Left renal pelvis (tissue), 4 donors: ENCODE measurements around the gene ALOX5. TPM values are rescaled to one million over a fixed set of nuclear protein-coding genes. Genes with fewer than 3 reads are reported as not detected.

Source experiments
- DNase-seq, 4 donors: peaks; one replicate each; pipeline ENCODE4 v3.0.0-alpha.2; 2013; ENCODE audit warnings: low read depth in 4 of 4, low spot score in 3 of 4
- polyA plus RNA-seq, 4 donors: library from polyadenylated mRNA; unstranded; fragments of 120-200 nt; gene quantifications; one replicate each; pipeline ENCODE4 v1.2.1, GENCODE V29; 2013; ENCODE audit not compliant: insufficient read length in 4 of 4

The ALOX5 gene
- polyA plus RNA-seq, 4 donors, result 2.0 to 7.7 (median 4.6) TPM

DNA sequence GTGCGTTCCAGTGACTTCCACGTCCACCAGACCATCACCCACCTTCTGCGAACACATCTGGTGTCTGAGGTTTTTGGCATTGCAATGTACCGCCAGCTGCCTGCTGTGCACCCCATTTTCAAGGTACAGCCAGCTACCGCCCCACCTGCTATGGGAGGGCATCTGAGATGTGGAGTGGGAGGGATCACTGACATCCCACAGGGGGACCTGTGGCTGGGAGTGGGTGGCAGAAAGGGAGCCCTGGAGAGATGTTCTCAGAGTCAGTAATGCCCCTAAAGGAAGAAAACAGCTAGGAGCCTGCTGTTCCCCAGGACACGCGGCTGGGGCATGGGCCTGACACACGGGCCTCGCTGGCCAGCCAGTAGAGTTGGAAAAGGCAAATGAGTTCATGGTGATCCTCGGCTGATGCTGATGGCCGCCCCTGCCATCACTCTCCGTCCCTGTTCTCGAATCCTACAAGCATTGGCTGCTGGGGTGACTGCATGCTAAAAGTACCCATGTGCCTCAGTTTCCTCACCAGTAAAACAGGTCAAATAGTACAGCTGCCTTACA, 66.6 kb downstream of the ALOX5 start:
- DNase-seq, result no peak

DNA sequence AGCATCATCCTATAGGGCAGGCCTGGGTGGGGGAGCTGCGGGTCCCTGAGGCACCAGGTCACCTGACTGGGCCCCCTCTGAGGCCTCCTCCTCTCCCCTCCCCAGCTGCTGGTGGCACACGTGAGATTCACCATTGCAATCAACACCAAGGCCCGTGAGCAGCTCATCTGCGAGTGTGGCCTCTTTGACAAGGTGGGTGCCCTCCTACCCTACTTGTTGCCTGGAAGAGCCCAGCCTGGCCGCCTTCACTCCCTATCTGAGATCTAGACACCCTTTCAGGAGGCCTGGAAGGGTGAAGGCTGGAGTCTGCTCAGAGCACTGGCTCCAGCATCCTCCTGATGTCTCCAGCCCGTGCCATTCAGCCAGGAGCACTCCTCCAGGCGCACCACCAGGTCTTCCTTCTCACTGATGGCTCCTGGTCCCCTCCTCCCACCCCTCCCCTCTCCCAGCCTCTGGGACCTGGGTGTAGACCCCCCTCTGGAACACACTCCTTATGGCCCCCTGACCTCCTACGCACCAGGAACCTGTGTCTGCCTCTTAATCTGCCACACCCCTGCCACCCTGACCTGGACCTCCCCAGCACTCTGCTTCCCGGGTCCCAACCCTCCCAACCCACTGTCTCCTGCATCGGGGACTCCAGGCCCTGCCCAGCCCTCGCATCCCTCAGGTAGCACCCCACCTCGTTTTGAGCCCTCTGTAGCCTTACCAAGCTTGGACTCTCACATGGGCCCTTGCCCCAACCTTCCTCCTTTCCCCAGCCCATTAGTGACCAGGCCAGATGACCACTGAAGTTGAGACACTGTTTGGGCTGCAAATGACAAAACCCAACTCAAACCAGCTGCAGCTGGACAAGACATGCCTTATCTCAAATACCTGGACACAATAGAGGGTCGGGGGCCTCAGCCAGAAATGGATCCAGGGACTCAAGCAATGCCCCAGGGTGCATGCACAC, 67.5 kb downstream of the ALOX5 start:
- no peak for DNase-seq

- no peak for DNase-seq
These were observed 68.2 kb downstream of the ALOX5 start for GRCh38 chr10:45442251-45442650.

DNA sequence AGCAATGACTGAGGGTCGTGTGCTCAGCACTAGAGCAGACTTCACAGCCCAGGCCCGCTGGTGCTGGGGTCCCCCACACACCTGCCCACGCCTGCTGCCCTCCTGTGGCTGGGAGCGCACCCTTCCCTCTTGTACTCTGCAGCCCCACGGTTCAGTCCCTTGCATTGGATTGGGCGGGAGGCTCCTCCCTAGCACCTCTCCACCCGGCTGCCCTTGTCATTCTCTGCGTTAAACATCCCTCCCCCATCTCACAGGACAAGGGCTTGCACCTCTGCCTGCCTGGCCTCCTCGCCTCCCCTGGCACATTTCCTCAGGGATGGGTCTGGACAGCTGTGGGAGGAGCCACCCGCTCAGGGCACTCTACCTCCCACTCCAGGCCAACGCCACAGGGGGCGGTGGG, 68.6 kb downstream of the ALOX5 start:
- no peak for DNase-seq

- DNase-seq, result no peak
These were observed 69.3 kb downstream of the ALOX5 start for GRCh38 chr10:45443101-45444009.

- DNase-seq, result no peak
These were observed 70.0 kb downstream of the ALOX5 start for GRCh38 chr10:45444022-45444421.

- no peak for DNase-seq
These were observed 71.2 kb downstream of the ALOX5 start for GRCh38 chr10:45444976-45445898.

DNA sequence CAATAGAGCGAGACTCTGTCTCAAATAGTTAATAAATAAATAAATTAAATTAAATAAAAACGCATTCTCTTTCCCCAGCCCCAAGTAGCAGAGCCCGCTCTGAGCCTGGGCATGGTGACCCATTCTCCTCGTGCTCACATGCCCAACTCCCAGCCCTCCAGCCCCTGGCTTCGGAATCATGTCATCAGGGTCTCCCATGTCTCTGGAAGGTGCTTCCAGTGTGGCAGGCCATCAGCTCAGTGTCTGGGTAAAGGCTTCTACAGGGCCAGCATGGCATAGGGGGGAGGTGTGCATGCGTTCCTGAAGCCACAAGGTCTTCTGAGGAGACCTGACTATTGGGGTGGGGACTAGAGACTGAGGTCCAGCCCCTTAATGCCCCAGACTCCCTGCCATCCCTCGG, 72.8 kb downstream of the ALOX5 start:
- no peak for DNase-seq

GRCh38 chr10:45447416-45447815, 73.4 kb downstream of the ALOX5 start:
- no peak for DNase-seq

- DNase-seq, result no peak
These were observed 76.8 kb downstream of the ALOX5 start for GRCh38 chr10:45450866-45451265.

DNA sequence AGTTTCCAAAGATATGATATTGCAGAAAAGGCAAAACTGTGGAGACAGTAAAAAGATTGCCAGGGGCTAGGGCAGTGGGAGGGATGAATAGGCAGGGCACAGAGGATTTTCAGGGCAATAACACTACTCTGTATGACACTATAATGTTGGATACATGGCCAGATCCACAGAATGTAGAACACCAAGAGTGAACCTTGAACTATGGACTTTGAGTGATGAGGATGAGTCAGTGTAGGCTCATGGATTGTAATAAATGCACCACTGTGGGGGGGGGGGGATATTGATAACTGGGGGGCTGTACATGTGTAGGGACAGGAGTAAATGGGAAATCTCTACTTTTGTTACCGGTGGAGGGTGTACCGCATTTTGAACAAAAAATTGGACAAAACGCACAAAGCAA, 77.4 kb downstream of the ALOX5 start:
- no peak for DNase-seq

DNA sequence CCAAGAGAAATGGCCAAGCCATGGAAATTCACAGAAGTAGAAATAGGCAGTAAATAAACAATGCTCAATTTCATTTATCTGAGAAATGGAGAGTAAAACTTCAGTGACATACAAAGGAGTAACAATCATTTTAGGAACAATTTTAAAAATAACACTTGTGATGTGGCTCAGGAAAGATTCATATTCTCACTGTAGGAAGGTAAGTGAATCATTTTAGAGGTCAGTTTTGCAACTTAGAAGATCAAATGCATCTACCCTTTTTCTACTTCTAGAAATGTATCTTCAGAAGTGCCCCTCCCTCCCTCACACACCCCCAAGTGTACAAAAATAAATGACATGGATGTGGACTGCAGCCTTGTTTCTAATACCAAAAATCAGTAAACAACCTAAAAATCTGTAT, 78.3 kb downstream of the ALOX5 start:
- no peak for DNase-seq

GRCh38 chr10:45452743-45453452, 78.9 kb downstream of the ALOX5 start:
- no peak for DNase-seq

DNA sequence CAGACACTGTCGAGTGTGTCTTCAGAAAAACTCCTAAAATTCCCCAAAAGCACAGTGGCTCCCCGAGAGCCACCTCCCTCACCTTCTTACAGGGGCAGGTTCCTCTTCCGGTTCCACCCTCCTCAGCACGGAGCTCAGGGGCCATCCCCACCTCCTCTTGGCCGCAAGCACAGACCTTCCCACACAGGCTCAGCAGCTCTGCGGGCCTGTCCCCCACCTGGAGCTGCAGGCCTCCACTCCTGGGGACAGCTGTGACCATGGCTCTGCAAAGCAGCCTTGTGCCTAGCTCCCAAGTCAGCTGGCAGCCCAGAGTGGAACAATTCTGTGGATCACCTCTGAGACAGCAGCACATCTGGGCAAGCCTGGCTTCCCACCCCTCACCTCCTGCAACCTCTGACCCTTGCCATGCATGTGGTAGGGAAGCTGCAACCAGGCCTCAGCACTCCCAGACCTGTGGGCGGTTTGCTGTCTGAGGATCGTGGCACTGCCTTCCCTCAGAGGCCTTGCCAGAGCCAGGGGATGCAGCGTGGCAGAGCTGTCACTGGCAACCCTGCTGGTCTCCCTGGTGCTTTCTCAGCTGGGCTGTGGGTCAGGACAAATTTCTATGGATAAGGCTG, 79.7 kb downstream of the ALOX5 start:
- no peak for DNase-seq

GRCh38 chr10:45454262-45454661, 80.2 kb downstream of the ALOX5 start:
- no peak for DNase-seq

- no peak for DNase-seq
These were observed 80.8 kb downstream of the ALOX5 start for GRCh38 chr10:45454859-45455258.

GRCh38 chr10:45456233-45456632, 82.2 kb downstream of the ALOX5 start:
- DNase-seq, result no peak

DNA sequence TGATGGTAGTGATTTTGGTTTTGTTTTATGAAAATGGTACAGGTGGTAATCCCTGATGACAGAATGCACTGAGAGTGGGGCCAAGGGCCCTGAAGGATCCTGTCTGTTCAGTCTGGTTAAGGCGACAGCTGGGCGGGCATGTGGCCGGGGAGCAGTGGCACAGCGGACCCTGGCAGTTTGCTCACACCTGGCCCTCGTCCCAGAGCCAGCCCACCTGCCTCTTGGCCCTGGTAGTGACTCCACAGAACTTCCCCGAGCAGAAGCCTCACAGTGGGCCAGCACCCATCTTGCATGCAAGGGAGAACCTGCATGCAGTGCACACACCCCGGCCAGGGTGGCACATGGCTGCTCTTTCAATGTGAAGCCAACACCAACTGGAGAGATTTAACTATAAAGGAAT, 82.8 kb downstream of the ALOX5 start:
- DNase-seq, result no peak

DNA sequence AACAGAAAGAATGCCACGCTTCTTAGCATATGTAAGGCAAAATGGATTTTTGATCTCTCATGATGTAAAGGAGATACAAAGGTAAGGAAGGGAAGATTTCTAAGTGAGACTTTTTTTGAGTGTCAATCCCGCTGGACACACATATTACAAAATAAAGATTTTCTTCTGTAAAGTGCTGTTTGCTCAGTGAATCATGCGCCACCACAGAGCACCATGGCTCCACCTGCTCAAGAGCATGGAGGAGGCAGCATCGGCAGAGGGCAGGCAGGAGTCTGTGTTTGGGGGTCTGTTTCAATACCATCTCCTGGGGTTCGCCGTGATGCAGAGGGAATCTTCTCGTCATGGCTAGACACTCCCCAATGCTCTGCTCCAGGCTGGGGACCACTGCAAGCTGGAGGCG, 83.5 kb downstream of the ALOX5 start:
- no peak for DNase-seq
